ENCODE data around the gene ATP8B3.

ATP8B3 gene

GRCh38 chr19:1744133-1744665 lies 67.9 kb downstream of the ATP8B3 start:
- no peak for DNase-seq (ENCODE audit: low read depth)
- H3K4me3 ChIP-seq (replicated peaks; ENCODE audit: low read depth, low read length), result no peak overlapping the region
- TF ChIP-seq, protein P1, sequence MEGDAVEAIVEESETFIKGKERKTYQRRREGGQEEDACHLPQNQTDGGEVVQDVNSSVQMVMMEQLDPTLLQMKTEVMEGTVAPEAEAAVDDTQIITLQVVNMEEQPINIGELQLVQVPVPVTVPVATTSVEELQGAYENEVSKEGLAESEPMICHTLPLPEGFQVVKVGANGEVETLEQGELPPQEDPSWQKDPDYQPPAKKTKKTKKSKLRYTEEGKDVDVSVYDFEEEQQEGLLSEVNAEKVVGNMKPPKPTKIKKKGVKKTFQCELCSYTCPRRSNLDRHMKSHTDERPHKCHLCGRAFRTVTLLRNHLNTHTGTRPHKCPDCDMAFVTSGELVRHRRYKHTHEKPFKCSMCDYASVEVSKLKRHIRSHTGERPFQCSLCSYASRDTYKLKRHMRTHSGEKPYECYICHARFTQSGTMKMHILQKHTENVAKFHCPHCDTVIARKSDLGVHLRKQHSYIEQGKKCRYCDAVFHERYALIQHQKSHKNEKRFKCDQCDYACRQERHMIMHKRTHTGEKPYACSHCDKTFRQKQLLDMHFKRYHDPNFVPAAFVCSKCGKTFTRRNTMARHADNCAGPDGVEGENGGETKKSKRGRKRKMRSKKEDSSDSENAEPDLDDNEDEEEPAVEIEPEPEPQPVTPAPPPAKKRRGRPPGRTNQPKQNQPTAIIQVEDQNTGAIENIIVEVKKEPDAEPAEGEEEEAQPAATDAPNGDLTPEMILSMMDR (IDR thresholded peaks at IDR 0.05; ENCODE audit: low read length, missing control alignments), result no peak

- DNase-seq (ENCODE audit: low read depth), result no peak
- no peak overlapping the region for H3K4me3 ChIP-seq (replicated peaks; ENCODE audit: low read depth, low read length)
- TF ChIP-seq, protein P1 (IDR thresholded peaks at IDR 0.05; ENCODE audit: low read length, missing control alignments), result no peak
Observed at GRCh38 chr19:1742989-1743696, 68.9 kb downstream of the ATP8B3 start.

- DNase-seq (ENCODE audit: low read depth), result no peak
- H3K4me3 ChIP-seq (replicated peaks; ENCODE audit: low read depth, low read length), result no peak overlapping the region
- TF ChIP-seq, protein P1 (IDR thresholded peaks at IDR 0.05; ENCODE audit: low read length, missing control alignments), result no peak
Observed at GRCh38 chr19:1739960-1740629, 72.0 kb downstream of the ATP8B3 start.

DNA sequence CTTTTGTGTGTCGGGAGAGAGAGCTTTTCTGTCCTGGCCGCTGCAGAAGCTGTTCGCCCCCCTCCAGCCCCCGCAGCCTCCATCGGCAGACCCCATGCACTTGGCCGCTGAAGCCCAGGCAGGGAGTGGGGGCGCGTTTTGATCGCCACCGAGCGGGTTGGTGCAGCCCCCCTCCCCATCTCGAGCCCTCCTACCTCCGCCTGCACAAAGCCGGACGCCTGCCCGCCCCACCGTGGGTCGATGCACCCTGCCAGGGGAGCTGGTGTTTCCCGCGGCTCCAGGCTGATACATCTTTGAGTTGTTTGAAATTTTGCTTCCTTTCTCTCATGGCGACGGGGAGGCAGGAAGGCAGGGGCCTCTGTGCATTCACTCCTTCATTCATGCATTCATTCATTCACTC lies 75.1 kb downstream of the ATP8B3 start:
- no peak overlapping the region for H3K4me3 ChIP-seq (replicated peaks; ENCODE audit: low read depth, low read length)
- TF ChIP-seq, protein P1 (IDR thresholded peaks at IDR 0.05; ENCODE audit: low read length, missing control alignments), result no peak
- no peak for DNase-seq (ENCODE audit: low read depth)

DNA sequence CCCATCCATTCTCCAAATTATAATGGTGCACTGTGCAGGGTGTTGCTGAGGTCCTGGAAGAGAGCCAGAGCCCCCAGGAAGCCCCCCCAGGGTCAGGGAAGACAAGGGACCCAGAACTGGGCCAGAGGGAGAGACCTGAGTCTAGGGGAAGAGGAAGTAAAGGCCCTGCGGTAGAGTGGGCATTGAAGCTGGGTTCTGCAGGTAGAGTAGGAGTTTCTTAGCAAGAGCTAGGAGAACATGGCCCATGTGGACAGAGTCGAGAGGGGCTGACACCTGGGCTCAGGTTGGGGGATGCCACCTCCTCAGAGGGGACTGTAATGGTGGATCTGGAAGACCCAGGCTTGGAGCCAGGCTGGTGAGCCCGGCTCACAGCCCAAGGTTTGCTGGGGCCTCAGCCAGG lies 75.8 kb downstream of the ATP8B3 start:
- TF ChIP-seq, protein P1 (IDR thresholded peaks at IDR 0.05; ENCODE audit: low read length, missing control alignments), result no peak
- no peak for DNase-seq (ENCODE audit: low read depth)
- H3K4me3 ChIP-seq (replicated peaks; ENCODE audit: low read depth, low read length), result no peak overlapping the region

DNA sequence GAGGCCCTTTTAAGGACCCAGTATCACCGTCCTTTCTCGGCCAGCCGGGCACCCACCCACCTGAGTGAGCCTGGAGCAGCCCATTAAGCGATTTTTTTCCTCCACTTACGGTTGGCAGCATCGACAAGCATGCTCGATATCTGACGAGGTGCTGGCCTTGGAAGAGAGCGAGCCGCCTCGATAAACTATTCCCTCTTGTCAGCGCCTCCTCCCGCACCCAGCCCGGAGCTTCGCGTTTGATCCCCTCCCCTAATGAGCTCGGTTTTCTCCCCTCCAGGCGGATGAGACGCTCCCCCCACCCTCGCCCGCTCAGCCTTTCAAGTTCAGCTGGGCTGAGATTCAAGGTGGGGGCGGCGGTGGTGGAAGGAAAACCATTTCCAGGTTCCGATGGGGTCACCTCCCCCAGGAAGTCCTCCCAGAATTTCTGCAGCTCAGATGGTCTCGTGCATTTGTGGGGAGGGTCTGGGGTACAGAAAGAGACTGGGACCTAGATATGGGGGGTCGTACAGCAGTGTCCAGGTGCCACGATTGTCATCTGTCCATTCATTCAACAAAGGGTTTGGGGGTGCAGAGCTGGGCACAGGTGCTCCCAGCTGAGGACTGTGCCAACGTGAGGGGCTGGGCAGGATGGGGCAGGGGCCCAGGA lies 77.6 kb downstream of the ATP8B3 start:
- TF ChIP-seq, protein P1 (IDR thresholded peaks at IDR 0.05; ENCODE audit: low read length, missing control alignments), result no peak
- no peak overlapping the region for H3K4me3 ChIP-seq (replicated peaks; ENCODE audit: low read depth, low read length)
- DNase-seq (ENCODE audit: low read depth), result no peak

Measured in fibroblast of pulmonary artery (primary cell).